HCT116 (cell line): ENCODE measurements around the gene BSN.

ENCODE experiments used
- ATF3 ChIP-seq: IDR thresholded peaks from 2 replicates; pipeline ENCODE4 v1.6.1; 2012
- CTCF ChIP-seq, 3 experiments: fragments of 200-600 bp in 1 of 3; sonication (generic) in 1 of 3; IDR thresholded peaks in 2 of 3; conservative IDR thresholded peaks in 1 of 3; 2 replicates each; pipeline ENCODE4 v1.5.1; 2012 to 2017; ENCODE audit warnings: low read depth in 2 of 3, low read length in 2 of 3, antibody characterized with exemption in 1 of 3, borderline replicate concordance in 1 of 3, control low read depth in 1 of 3, mild to moderate bottlenecking in 1 of 3, mixed read lengths in 1 of 3, mixed run types in 1 of 3, moderate library complexity in 1 of 3; ENCODE audit not compliant: insufficient read depth in 1 of 3
- EZH2 ChIP-seq: fragments of 200-600 bp; sonication (generic); IDR thresholded peaks from 2 replicates; pipeline ENCODE4 v1.6.1; 2017; ENCODE audit warnings: antibody characterized with exemption, mixed run types
- MAX ChIP-seq: IDR thresholded peaks from 2 replicates; pipeline ENCODE4 v1.6.1; 2012
- RAD21 ChIP-seq: IDR thresholded peaks from 2 replicates; pipeline ENCODE4 v1.6.1; 2012; ENCODE audit warnings: low read depth, mild to moderate bottlenecking
- REST ChIP-seq: IDR thresholded peaks from 2 replicates; pipeline ENCODE4 v1.6.1; 2012; ENCODE audit warnings: low read depth
- SRF ChIP-seq: IDR thresholded peaks from 2 replicates; pipeline ENCODE4 v1.6.1; 2012; ENCODE audit warnings: low read depth

GRCh38 chr3:49636883-49637609 is 82.8 kb downstream of the BSN start:
- TF ChIP-seq CTCF (IDR thresholded peaks at IDR 0.05 in 2 of 3, conservative IDR thresholded peaks at IDR 0.05 in 1 of 3; ENCODE audit: borderline replicate concordance in 1 of 3, insufficient read depth in 1 of 3, low read depth in 2 of 3, low read length in 2 of 3) (no peak), EZH2 (no peak), MAX (no peak), ATF3 (no peak), SRF (no peak), REST (no peak), RAD21 (no peak)
